ENCODE results near the gene COQ10A.

COQ10A gene

DNA sequence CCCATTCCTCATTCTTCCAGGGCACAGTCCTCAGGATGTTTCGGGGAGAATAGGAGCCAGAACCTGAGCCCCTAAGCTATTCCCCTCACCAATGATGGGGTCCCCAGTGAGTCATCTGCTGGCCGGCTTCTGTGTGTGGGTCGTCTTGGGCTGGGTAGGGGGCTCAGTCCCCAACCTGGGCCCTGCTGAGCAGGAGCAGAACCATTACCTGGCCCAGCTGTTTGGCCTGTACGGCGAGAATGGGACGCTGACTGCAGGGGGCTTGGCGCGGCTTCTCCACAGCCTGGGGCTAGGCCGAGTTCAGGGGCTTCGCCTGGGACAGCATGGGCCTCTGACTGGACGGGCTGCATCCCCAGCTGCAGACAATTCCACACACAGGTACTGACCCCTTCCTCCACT is 35.6 kb upstream of the COQ10A start:
- no peak for TF ChIP-seq CTCF (conservative IDR thresholded peaks at IDR 0.05; ENCODE audit: control insufficient read depth, insufficient read depth, low read depth, low read length)
- H3K4me3 ChIP-seq (ENCODE audit: control insufficient read depth, low read depth, low read length), result no peak overlapping the region

DNA sequence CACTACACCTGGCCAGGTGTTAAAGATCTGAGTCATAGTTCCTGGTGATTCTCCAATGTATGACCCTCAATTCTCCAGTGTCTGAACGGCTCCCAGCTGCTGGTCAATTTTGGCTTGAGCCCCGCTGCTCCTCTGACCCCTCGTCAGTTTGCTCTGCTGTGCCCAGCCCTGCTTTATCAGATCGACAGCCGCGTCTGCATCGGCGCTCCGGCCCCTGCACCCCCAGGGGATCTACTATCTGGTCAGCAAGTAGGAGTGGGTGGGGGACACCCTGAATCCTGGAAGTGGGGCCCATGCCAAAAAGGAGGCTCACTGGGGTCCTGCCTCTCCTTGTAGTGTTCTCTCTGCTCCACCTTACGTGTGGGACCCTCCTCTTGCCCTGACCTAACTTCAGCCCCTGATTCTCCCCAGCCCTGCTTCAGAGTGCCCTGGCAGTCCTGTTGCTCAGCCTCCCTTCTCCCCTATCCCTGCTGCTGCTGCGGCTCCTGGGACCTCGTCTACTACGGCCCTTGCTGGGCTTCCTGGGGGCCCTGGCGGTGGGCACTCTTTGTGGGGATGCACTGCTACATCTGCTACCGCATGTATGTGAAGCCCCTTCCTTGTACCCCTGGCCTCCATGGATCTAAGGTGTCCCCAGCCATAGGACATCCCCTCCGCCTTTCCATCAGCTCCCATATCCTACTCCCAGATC is 31.9 kb upstream of the COQ10A start:
- DNase-seq (ENCODE audit: low read depth), result no peak
- no peak overlapping the region for H3K4me3 ChIP-seq (ENCODE audit: control insufficient read depth, low read depth, low read length)
- no peak for TF ChIP-seq CTCF (conservative IDR thresholded peaks at IDR 0.05; ENCODE audit: control insufficient read depth, insufficient read depth, low read depth, low read length)

More for the DNA sequence above, 35.6 kb upstream of the COQ10A start:
- no peak for DNase-seq (ENCODE audit: low read depth)

GRCh38 chr12:56236091-56236490 is 30.7 kb upstream of the COQ10A start:
- no peak for TF ChIP-seq CTCF (conservative IDR thresholded peaks at IDR 0.05; ENCODE audit: control insufficient read depth, insufficient read depth, low read depth, low read length)
- no peak for DNase-seq (ENCODE audit: low read depth)

DNA sequence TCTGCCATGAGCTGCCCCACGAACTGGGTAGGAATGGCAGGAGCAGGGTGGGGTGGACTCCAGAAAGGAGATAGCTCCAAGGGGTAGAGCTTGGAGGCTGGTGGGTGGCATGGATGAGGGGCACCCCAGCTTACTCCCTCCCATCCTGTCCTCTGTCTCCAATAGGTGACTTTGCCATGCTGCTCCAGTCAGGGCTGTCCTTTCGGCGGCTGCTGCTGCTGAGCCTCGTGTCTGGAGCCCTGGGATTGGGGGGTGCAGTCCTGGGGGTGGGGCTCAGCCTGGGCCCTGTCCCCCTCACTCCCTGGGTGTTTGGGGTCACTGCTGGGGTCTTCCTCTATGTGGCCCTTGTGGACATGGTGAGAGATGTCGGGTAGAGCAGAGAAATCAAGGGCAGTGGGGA is 29.8 kb upstream of the COQ10A start:
- H3K4me3 ChIP-seq (ENCODE audit: control insufficient read depth, low read depth, low read length), result no peak overlapping the region
- DNase-seq (ENCODE audit: low read depth), result no peak
- no peak for TF ChIP-seq CTCF (conservative IDR thresholded peaks at IDR 0.05; ENCODE audit: control insufficient read depth, insufficient read depth, low read depth, low read length)

More at GRCh38 chr12:56236091-56236490, 30.7 kb upstream of the COQ10A start:
- no peak overlapping the region for H3K4me3 ChIP-seq (ENCODE audit: control insufficient read depth, low read depth, low read length)

DNA sequence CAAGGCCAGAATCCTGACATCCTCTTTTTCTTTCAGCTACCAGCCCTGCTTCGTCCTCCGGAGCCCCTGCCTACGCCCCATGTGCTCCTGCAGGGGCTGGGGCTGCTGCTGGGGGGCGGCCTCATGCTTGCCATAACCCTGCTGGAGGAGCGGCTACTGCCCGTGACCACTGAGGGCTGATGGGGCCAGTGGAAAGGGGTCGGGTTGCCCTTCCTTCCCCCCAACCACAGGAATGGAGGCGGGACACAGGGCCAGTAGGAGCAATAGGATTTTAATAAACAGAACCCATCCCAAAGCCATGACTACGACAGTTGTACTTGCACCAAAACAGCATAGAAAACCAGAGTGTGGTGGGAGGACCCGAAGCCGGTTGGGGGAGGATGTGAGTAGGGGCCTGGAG is 29.2 kb upstream of the COQ10A start:
- TF ChIP-seq CTCF (conservative IDR thresholded peaks at IDR 0.05; ENCODE audit: control insufficient read depth, insufficient read depth, low read depth, low read length), result no peak
- no peak for DNase-seq (ENCODE audit: low read depth)

GRCh38 chr12:56241424-56242303 is 25.1 kb upstream of the COQ10A start:
- TF ChIP-seq CTCF (conservative IDR thresholded peaks at IDR 0.05; ENCODE audit: control insufficient read depth, insufficient read depth, low read depth, low read length), result no peak
- no peak overlapping the region for H3K4me3 ChIP-seq (ENCODE audit: control insufficient read depth, low read depth, low read length)
- no peak for DNase-seq (ENCODE audit: low read depth)

More for the DNA sequence above, 29.2 kb upstream of the COQ10A start:
- no peak overlapping the region for H3K4me3 ChIP-seq (ENCODE audit: control insufficient read depth, low read depth, low read length)
